Measurements from ENCODE around the gene NPHP4. TPM values are rescaled to one million over a fixed set of nuclear protein-coding genes. Genes with fewer than 3 reads are reported as not detected.

NPHP4 gene
- total and polyA plus RNA-seq, 9 of the 15 experiments (the other 6 are each of a cell fraction or from before 2014, with no cell fraction given), result 0.52 to 26.2 (median 6.7) TPM

- Histone ChIP-seq H3K27me3 (ENCODE audit: control insufficient read depth in 2 of 2, insufficient read depth in 2 of 2, low read length in 2 of 2) (no peaks in the 10 kb centered on the region), H3K4me2 (ENCODE audit: insufficient read depth, low read length) (no peak overlapping the region), H3K79me2 (ENCODE audit: control insufficient read depth, insufficient read depth, low read length) (no peaks in the 10 kb centered on the region), H3K4me1 (replicated peaks in 1 of 2; ENCODE audit: control insufficient read depth in 2 of 2, insufficient read depth in 2 of 2, low read length in 2 of 2) (peaks cover 0 to 10% of the 10 kb centered on the region in 2 experiments; a peak in 1 of 5 replicates), H3K9me1 (ENCODE audit: control insufficient read depth, insufficient read depth, low read length) (peaks cover 4% of the 10 kb centered on the region), H2AFZ (ENCODE audit: low read depth, low read length) (no peak overlapping the region), H3K9me3 (replicated peaks; ENCODE audit: control insufficient read depth, insufficient read depth, low read depth, low read length) (no peaks in the 10 kb centered on the region), H3K27ac (ENCODE audit: extremely low read depth, low read depth, low read length) (no peak overlapping the region), H4K20me1 (replicated peaks; ENCODE audit: control insufficient read depth, insufficient read depth, low read length) (no peaks in the 10 kb centered on the region), H3K4me3 (no peak overlapping the region), H3K9ac (ENCODE audit: insufficient read depth in 1 of 2, low read depth in 2 of 2, low read length in 2 of 2) (peak overlapping the region in 1 of 2 experiments; percentile 53; a peak in 2 of 4 replicates), H3K36me3 (ENCODE audit: control insufficient read depth, insufficient read depth, low read length) (peaks cover 43% of the 10 kb centered on the region; the same call in 2 of the 3 replicates)
- ATAC-seq (no peak), FAIRE-seq (no peak), DNase-seq (ENCODE audit: extremely low read depth in 1 of 4, low spot score in 3 of 4) (no peak)
- BruUV-seq (replicated peaks), result no TSS peak
- intact Hi-C loops (cut with micrococcal nuclease) (no loop called here), in situ Hi-C loops (cut with MboI) (no loop called here)
- ChIA-PET CTCF (ENCODE audit: low intra/inter-chr PET ratio) (no interaction called here), POLR2A (interaction anchor here (0.8 to 1.8 kb wide), 2 partner anchors 11 to 238 kb away, joined by 3 to 5 read pairs; no protein-coding TSS in a partner anchor)
- 83% methylated on average over 23 of the region's 23 CpGs for WGBS (ENCODE audit: insufficient coverage, low coverage, missing lambda C conversion rate)
- TF ChIP-seq E2F5 (CRISPR knock-in tag; IDR thresholded peaks at IDR 0.05) (no peak), KLF16 (IDR thresholded peaks at IDR 0.05) (no peak), ZNF696 (CRISPR knock-in tag; conservative IDR thresholded peaks at IDR 0.05) (no peak), ZNF766 (CRISPR knock-in tag; conservative IDR thresholded peaks at IDR 0.05) (no peak), SIN3A (IDR thresholded peaks at IDR 0.05; ENCODE audit: borderline replicate concordance in 2 of 2, control insufficient read depth in 1 of 2, low read depth in 2 of 2, low read length in 2 of 2) (no peak), USF1 (CRISPR knock-in tag; IDR thresholded peaks at IDR 0.05) (no peak), HDAC6 (IDR thresholded peaks at IDR 0.05; ENCODE audit: low read depth, low read length) (no peak), FOXP1 (CRISPR knock-in tag; IDR thresholded peaks at IDR 0.05) (no peak), RAD51 (IDR thresholded peaks at IDR 0.05; ENCODE audit: borderline replicate concordance, low read depth) (no peak)
- TF ChIP-seq, protein P1, sequence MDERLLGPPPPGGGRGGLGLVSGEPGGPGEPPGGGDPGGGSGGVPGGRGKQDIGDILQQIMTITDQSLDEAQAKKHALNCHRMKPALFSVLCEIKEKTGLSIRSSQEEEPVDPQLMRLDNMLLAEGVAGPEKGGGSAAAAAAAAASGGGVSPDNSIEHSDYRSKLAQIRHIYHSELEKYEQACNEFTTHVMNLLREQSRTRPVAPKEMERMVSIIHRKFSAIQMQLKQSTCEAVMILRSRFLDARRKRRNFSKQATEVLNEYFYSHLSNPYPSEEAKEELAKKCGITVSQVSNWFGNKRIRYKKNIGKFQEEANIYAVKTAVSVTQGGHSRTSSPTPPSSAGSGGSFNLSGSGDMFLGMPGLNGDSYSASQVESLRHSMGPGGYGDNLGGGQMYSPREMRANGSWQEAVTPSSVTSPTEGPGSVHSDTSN (CRISPR knock-in tag; IDR thresholded peaks at IDR 0.05; ENCODE audit: low read depth), result no peak
- TF ChIP-seq, protein P1 (tag; conservative IDR thresholded peaks at IDR 0.05; ENCODE audit: low read depth), result no peak
- TF ChIP-seq, protein P2, sequence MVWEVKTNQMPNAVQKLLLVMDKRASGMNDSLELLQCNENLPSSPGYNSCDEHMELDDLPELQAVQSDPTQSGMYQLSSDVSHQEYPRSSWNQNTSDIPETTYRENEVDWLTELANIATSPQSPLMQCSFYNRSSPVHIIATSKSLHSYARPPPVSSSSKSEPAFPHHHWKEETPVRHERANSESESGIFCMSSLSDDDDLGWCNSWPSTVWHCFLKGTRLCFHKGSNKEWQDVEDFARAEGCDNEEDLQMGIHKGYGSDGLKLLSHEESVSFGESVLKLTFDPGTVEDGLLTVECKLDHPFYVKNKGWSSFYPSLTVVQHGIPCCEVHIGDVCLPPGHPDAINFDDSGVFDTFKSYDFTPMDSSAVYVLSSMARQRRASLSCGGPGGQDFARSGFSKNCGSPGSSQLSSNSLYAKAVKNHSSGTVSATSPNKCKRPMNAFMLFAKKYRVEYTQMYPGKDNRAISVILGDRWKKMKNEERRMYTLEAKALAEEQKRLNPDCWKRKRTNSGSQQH (CRISPR knock-in tag; IDR thresholded peaks at IDR 0.05), result no peak
- TF ChIP-seq, protein P3, sequence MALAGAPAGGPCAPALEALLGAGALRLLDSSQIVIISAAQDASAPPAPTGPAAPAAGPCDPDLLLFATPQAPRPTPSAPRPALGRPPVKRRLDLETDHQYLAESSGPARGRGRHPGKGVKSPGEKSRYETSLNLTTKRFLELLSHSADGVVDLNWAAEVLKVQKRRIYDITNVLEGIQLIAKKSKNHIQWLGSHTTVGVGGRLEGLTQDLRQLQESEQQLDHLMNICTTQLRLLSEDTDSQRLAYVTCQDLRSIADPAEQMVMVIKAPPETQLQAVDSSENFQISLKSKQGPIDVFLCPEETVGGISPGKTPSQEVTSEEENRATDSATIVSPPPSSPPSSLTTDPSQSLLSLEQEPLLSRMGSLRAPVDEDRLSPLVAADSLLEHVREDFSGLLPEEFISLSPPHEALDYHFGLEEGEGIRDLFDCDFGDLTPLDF (CRISPR knock-in tag; IDR thresholded peaks at IDR 0.05), result no peak
Measured at GRCh38 chr1:5967351-5968160, 24.7 kb downstream of the NPHP4 start.
